Measurements from ENCODE around the gene PDPR. TPM values are rescaled to one million over a fixed set of nuclear protein-coding genes. Genes with fewer than 3 reads are reported as not detected.

Gene PDPR
- total and polyA plus RNA-seq, 2 of the 4 experiments (the other 2 are of a cell fraction): 12.2 to 19.4 TPM

DNA sequence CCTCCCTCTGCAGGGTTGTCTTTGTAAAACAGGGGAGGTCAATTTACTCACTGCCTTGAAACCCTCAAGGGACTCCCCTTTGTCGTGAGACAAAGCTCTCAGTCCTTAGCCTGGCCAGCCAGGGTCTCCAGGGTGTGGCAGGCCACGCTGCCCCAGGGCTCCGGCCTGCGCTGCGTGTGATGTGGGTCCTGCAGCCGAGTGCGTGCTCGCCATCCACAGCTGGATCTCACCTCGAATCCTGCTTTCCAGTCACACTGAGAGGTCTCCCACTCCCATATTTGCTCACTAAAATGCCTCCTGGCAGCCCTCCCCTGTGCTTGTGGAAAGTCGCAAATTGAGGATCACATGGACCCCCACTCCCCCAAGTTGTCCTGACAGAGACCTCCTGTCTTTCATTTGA, 49.5 kb downstream of the PDPR start:
- no peak overlapping the region for H4K8ac ChIP-seq (ENCODE audit: low read depth in 2 of 2, low read length in 2 of 2)
- no peaks in the 10 kb centered on the region for H3K9me3 ChIP-seq (ENCODE audit: control insufficient read depth, insufficient read depth, low read length)
- H3K27me3 ChIP-seq (ENCODE audit: control insufficient read depth, insufficient read depth, low read length): no peaks in the 10 kb centered on the region
- peaks cover 8% of the 10 kb centered on the region for H3K4me1 ChIP-seq (ENCODE audit: control insufficient read depth, insufficient read depth, low read length)
- DNase-seq (no peak), ATAC-seq (ENCODE audit: low read depth) (no peak)
- H3K79me1 ChIP-seq (ENCODE audit: low read depth in 1 of 2, low read length in 2 of 2): no peaks in the 10 kb centered on the region
- H3K9me1 ChIP-seq (ENCODE audit: insufficient read depth, low read length): peaks cover 10% of the 10 kb centered on the region; the same call in 1 of the 2 replicates
- no peak overlapping the region for H2BK120ac ChIP-seq (ENCODE audit: low read depth, low read length)
- TF ChIP-seq MAZ (IDR thresholded peaks at IDR 0.05; ENCODE audit: borderline replicate concordance, low read depth, low read length): no peak
- TF ChIP-seq, protein P1, sequence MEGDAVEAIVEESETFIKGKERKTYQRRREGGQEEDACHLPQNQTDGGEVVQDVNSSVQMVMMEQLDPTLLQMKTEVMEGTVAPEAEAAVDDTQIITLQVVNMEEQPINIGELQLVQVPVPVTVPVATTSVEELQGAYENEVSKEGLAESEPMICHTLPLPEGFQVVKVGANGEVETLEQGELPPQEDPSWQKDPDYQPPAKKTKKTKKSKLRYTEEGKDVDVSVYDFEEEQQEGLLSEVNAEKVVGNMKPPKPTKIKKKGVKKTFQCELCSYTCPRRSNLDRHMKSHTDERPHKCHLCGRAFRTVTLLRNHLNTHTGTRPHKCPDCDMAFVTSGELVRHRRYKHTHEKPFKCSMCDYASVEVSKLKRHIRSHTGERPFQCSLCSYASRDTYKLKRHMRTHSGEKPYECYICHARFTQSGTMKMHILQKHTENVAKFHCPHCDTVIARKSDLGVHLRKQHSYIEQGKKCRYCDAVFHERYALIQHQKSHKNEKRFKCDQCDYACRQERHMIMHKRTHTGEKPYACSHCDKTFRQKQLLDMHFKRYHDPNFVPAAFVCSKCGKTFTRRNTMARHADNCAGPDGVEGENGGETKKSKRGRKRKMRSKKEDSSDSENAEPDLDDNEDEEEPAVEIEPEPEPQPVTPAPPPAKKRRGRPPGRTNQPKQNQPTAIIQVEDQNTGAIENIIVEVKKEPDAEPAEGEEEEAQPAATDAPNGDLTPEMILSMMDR (conservative IDR thresholded peaks at IDR 0.05; ENCODE audit: low read depth, low read length): no peak
- TF ChIP-seq ELK1 (IDR thresholded peaks at IDR 0.05; ENCODE audit: borderline replicate concordance, low read depth, low read length): no peak
- no peak for TF ChIP-seq FOS (IDR thresholded peaks at IDR 0.05; ENCODE audit: low read depth, low read length)
- TF ChIP-seq CEBPB (IDR thresholded peaks at IDR 0.05; ENCODE audit: low read depth, low read length): no peak
- TF ChIP-seq SMC3 (IDR thresholded peaks at IDR 0.05; ENCODE audit: low read depth, low read length): no peak
- no peak for TF ChIP-seq MAFK (IDR thresholded peaks at IDR 0.05; ENCODE audit: low read depth, low read length)
- no peak overlapping the region for H3K27ac ChIP-seq (ENCODE audit: insufficient read depth, low read length)
- H4K5ac ChIP-seq (ENCODE audit: low read depth, low read length): no peak overlapping the region
- peaks cover 3% of the 10 kb centered on the region; the same call in 1 of the 2 replicates for H4K20me1 ChIP-seq (ENCODE audit: insufficient read depth, low read length)
- H2BK5ac ChIP-seq (ENCODE audit: low read depth, low read length, poor library complexity, severe bottlenecking): no peak overlapping the region
- no peak overlapping the region; the same call in 1 of the 2 replicates for H2BK20ac ChIP-seq (ENCODE audit: low read depth, low read length)
- in situ Hi-C loops (cut with MboI; ENCODE audit: low sequenced_read_pairs): no loop called here
- no peak overlapping the region; the same call in 1 of the 2 replicates for H2AK5ac ChIP-seq (ENCODE audit: low read depth, low read length)
- H3K4me2 ChIP-seq (ENCODE audit: low read depth, low read length): no peak overlapping the region
- WGBS, 2 experiments (ENCODE audit: extremely low coverage in 2 of 2, insufficient read length in 1 of 2): 89% methylated on average over 9 of the region's 10 CpGs; no CpG with 5 or more reads in 1 of the 2 experiments
- no peak overlapping the region for H4K91ac ChIP-seq (ENCODE audit: insufficient read depth, low read depth, low read length)
- intact Hi-C loops (cut with micrococcal nuclease): no loop called here
- no TSS peak for BruUV-seq (replicated peaks)
- dilution Hi-C loops (cut with HindIII; ENCODE audit: low sequenced_read_pairs, unreplicated experiment): no loop called here
- H3K56ac ChIP-seq (ENCODE audit: extremely low read depth, insufficient read depth, low read length): no peak overlapping the region
- H2BK15ac ChIP-seq (ENCODE audit: low read depth, low read length): no peak overlapping the region
- ChIA-PET POLR2A (ENCODE audit: unreplicated experiment) (no interaction called here), CTCF (no interaction called here)
- H3K4ac ChIP-seq (ENCODE audit: low read depth, low read length): no peak overlapping the region
- no peak overlapping the region for H3K9ac ChIP-seq (ENCODE audit: low read depth, low read length)
- no peak overlapping the region for H2AK9ac ChIP-seq (replicated peaks; ENCODE audit: low read depth, low read length, poor library complexity)
- H3K36me3 ChIP-seq (ENCODE audit: control insufficient read depth, insufficient read depth, low read length): peaks cover 18% of the 10 kb centered on the region
- H3K18ac ChIP-seq (ENCODE audit: low read depth, low read length): no peak overlapping the region
- H2AFZ ChIP-seq (replicated peaks; ENCODE audit: low read length, poor library complexity): no peak overlapping the region
- no peak overlapping the region for H3K23ac ChIP-seq (ENCODE audit: low read depth, low read length)
- H3K14ac ChIP-seq (replicated peaks; ENCODE audit: low read depth, low read length): no peak overlapping the region
- no peak overlapping the region for H3K4me3 ChIP-seq (ENCODE audit: insufficient read depth, low read depth, low read length)
